NOMO-1 treated with DMSO at 0.1 percent for 48 hours (cell line): ENCODE results near the gene RELN.

Experiments
- DNase-seq: peaks from one replicate; lab custom pipeline; 2025; ENCODE audit not compliant: unreplicated experiment; lab: John Stamatoyannopoulos, UW

RELN gene

DNA sequence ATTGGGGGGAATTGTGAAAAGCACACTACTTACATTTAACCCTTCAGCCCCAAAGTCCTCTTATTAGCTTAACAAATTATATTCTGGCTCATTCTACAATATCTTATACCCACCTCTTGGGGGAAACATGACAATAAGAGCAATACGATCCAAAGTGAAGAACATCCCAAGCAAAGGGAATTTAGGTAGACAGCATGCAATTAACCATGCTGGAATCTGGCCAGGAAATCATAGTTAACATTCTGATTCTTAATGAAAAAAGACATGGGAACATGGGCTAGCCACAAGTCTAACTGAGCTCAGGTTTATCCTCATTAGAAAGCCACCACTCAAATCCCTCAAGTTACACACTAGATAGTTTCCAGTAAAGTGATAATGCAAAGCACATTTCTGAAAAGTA is 301.5 kb downstream of the RELN start:
- no peak for DNase-seq

DNA sequence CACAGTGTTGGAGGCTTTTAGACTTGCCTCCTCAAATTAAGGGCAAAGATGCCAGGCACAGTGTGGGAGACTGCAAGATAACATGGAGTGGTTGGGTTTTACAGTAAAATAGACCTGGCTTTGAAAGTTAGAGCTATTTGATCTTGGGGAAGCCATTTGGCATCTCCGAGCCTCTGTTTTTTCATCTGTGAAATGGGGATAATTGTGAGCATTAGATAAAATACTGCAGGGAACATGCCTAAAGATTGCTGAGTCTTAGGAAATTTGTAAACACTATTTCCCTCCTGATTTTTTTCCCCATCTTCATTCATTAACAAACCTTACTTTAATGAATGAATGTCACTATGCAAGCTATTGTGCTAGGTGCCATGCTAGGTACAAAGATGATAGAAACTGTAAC is 302.2 kb downstream of the RELN start:
- DNase-seq: no peak

DNA sequence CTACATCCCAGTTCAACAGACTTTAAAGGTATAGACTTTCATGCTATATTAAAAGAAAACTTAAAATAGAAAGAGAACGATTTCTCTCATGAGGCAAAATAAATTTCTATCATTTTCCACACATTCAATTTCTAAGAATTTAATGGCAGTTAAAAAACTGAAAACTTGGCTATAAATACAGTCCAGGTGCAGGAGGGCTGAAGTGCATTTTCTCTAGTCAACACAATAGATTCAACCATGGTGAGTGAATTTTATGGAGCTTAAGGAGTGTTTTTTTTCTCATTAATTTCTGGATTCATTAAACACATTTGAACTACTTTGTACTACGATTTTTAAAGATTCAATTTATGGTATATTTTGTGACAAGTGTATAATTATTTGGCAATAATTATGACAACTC is 302.7 kb downstream of the RELN start:
- DNase-seq: no peak

DNA sequence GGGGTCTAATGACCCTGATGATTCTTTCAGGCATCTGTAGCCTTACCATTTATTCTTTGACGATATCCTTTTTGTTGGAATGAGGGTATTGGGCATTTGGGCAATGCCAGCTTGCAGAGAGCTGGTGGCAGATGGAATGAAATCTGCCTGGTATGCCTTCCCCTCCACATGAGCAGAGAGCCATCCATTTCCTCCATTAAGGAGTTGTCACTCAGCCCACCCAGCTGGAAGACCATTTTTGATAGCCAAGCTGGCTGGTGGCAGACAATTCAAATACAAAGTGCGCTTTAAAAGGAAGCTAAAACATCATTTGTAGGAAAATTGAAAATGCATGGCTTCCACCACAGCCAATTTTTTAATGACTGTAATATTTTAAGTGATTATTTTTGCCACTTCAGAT is 303.4 kb downstream of the RELN start:
- DNase-seq: no peak

DNA sequence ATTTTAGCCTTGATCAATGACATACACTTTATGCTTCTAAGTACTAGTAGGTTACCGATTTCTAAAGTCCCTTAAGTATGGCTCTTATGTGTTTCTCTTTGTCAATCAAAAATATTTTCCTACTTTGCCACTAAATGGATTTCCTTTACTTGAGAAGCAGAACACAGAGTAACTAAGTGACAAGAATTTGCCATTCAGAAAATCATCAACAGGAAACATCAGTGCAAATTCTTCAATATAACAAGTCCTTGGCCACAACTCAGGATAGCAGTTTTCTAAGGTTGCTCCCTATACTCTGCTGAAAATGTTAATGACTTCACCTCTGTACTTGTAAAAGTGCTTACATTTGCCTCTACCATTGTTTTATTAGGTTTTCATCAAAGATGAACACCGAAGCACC is 303.8 kb downstream of the RELN start:
- DNase-seq: no peak

DNA sequence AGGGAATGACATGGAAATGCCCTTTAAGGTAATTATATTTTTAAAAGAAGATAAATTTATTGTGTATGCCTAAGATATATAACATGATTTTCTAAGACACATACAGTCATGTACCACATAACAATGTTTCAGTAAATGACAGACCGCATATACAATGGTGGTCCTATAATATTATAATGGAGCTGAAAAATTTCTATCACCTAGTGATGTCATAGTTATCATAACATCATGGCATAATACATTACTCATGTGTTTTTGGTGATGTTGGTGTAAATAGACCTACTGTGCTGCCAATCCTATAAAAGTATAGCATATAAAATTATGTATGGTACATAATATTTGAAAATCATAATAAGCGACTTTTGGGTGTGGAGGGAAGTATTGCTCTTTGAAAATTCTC is 306.1 kb downstream of the RELN start:
- no peak for DNase-seq

DNA sequence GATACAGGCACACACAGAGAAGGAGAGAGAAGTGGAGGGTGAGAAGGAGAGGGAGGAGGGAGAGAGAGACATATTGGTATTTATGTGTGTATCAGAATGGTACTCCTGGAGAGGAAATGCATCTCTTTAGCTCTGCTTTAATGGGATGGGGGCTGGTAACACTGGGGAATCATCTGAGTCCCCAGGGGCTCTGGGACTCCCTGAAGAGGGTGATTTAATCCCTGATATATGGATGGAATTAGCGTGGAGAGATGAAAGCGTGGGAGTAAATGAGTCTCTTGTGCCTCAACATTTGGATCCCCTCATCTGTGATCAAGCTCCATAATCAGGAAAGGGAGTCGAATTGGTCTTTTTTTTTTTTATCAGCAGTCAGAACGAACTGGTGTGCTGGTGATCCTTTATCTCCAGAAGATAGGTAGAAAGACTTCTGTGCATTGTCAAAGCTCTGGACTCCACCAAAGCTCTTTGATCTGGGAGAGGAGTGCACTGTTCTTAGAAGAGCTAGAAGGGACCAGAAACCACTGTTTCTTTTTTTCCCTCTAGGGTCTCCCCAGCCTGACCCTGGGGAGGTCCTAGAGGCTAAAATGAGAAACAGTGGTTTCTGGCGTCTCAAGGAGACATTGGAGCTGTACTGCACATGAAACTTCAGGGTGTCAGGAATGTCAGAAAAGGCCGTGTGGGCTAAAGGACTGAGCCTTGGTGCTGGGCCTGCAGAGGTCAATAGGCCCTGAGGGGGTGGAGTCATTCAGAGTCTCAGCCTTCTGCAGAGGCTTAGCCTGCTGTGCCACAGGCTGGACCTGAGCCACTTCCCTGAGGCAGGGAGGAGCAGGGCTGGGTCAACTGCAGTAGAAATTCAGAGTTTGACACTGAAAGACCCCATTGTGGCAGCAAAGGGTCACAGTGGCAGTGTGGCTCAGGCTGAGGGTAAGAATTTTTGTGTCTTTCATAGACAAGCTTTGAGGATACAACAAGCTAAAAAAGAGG is 309.0 kb downstream of the RELN start:
- no peak for DNase-seq

DNA sequence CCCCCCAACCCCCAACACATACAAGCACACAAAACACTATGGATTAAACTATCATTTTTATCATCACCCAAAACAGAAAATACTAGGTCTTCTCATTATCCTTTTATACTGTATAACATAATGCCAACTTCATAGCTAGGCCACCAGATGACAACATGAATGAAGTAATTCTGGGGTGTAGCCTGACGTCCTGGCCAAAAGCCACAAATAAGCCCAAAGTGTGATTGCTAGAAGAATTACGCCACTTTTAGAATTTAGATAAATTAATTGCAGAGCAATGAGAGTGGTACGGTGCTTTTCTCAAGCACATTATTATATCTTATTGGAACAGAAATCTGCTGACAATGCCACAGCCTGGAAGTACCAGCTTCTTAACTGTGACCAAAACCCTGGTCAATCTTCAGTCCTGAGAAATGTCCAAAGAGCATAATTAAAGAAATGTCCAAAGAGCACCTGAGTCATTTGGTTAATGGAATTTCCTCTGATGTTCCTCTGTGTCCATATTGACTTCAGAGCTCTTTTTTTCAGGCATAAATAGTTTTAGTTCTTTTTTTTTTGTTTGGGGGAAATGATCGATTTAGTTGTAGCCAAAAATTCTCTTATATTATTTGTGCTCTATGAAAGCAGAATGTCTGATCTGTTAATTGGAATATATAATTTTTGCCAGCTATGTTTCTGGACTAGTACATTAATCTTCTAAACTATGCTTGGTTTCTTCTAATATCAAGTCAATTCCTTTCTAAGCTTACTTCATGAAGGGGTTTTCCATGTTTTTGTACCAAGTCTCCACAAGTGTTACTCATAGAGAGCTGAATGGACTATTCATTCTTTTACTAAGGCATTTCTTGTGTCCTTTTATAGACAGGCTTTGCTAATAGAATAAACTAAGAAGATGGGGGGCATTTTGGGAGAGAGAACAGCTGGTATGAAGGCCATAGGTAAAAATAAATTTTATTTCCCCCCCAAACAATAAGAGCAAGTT is 310.0 kb downstream of the RELN start:
- DNase-seq: no peak

DNA sequence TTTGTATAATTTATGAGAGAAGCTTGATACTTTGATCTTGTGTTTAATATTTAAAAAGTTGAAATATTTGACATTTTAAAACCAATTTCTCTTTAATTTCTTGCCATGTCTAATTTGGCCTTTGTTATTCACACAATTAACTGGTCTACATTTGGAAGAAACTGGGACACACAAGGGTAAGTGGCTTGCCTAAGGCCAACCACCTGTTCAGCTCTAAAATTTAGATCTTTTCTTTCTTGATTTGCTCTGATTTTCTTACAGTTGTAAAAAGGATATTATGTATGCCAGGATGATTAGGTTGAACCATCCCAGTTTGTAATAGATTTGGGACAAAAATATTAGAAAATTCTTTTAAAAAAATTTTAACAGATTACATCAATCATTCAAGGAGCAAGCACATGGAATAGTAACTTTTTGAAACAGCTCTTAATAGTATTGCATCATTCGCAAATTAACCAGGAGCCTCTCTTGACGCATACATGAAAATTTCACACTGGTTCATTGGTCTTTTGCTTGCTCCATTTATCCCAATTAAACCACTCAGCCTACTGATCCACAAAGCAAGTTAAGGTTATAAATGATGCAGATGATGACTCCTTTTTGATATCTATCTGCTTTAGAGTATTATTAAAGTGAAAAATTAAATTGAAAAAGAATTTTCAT is 321.0 kb downstream of the RELN start:
- no peak for DNase-seq

DNA sequence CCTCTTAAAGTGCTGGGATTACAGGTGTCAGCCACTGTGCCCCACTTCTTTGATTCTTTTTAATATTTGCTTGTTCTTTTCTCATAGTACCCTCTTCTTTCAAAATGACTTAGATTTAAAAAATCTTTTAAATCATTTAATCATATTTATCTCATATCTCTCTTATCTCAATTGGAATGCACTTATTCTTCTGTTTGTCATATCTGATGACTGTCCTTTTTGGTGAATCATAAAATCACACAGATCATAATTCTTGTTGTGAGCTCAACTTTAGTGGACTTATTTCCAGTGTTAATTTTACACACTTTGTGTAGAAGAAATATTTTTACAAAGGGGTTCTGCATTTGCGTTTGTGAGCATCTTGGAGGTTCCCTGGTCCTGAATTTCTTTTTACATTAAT is 323.1 kb downstream of the RELN start:
- no peak for DNase-seq

DNA sequence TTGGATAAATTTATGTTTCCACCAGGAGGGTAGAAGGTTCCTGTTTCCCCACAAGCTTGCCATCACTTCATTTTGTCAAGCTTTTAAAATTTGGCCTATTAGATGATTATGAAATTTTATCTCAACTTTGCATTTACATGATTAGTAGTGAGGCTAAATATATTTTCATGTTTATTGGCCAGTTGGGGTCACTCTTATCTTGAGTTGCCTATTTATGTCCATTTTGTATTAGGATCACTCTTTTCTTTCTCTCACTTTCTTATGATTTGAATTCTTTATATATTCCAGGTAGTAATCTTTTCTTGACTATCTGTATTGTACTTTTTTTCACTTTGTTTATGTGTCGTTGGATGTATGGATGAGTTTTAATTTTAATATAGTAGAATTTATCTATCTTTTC is 324.9 kb downstream of the RELN start:
- DNase-seq: no peak

DNA sequence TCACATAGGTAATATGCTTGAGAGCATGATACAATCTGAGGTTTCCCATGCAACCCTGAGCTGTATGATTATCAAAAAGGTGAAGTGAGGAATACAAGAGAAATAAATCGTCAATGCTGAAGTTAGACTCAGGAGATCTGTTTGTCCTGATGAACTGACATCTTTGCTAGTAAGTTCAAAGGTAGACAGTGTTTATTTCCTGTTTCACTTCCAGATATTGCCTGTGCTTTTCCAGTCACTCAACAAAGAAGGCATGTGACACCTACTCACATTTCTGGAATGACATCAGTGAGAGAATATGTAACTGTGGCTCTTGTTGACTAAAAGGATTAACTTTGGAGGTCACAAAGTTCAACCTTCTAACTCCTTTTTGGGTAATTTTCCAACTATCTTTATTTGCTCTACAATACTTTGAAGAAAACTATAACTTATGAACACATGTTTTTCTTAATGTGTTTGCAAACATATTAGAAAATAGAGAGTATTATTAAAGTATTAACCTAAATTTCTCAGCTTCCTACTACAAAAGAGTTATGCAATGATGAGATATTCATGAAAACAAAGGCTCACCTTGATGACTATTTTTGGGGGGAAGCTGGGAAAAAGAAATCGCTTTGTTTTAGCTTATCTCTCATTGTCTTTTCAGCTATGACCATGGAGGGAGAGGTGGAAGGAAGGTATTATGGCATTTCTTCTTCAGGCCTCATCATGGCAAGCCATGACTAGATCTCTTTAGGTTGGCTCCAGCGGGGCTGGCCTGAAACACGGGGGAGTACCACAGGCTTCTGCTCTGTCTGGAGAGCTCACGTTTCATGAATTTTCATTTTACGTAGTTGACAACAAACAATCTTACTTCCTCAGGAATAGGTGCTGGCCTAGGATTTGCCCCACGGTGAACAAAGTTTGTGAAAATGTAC is 328.7 kb downstream of the RELN start:
- no peak for DNase-seq

DNA sequence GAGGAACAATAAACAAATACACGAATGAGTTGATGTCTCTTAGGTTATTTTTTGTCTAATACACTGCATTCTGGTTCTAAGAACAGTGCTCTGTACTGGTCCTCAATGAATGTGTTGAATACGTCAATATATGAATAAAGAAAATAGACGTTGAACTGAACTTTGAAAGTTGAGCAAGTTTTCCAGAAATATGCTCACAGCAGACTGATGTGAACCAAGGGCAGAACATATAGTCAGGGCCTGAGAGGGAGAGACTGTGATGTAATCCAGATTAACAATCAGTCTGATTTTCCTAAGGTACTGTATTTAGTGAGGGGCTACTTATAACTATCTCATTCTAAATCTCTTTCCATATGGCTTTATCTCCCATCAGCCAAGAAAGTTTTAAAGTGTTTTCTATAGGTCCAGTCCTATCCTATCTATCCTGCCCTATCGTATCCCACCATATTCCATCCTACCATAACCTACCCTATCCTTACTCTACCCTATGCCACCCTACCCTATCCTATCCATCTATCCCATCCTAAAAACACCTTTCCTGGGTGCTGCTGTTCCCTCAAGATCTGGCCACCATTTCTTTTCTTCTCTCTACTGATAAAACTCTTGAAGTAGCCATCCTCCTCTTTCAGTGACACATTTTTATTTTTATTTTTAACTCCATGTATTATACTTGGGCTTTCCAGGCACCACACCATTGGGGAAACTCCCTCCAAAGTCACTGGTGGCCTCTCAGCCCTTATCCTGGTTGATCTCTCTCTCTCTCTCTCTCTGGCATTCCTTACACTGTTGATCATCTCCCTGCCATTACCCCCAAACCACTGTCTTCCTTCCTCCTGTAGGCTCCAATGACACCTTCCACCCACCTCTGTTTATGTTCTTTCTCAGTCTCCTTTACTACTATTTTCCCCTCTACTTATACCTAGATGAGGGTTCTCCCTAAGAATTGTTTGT is 331.1 kb downstream of the RELN start:
- no peak for DNase-seq

DNA sequence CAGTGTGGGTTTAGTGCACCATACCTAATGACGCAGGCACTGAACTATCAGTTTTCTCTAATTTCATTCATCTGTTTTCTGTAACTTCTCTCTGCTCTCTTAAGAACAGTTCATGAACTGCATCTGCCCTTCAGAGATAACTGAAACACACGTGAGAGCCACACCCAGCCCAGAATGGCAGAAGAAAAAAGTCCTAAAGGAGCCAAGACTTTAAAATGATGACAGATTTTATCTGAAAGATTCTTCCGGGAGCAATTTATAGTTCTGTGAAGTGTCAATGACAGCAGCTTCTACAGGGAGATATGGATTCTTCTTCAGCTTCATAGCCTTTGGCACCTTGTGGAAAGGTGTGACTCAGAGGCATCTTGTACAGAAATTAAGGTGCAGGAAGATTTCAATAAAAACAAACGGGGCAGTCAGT is 332.0 kb downstream of the RELN start:
- DNase-seq: no peak

DNA sequence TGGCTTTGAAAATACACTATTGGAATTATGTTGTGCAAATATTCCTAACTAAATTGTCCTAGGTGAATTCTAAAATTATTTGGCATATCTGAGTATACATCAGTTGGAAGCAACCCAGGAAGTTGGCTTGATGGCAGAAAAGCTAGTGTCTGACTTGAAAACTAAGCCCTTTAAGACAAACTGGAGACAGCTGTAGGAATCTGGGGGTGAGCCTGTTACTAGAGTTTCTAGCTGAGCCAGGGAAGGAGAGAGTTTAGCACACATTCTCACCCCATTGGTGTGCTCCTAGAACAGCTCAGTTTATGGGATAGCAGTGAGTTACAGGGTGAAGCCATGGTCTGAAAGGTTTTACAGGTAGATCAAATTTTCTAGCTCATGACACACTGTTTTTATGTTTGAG is 333.2 kb downstream of the RELN start:
- no peak for DNase-seq

DNA sequence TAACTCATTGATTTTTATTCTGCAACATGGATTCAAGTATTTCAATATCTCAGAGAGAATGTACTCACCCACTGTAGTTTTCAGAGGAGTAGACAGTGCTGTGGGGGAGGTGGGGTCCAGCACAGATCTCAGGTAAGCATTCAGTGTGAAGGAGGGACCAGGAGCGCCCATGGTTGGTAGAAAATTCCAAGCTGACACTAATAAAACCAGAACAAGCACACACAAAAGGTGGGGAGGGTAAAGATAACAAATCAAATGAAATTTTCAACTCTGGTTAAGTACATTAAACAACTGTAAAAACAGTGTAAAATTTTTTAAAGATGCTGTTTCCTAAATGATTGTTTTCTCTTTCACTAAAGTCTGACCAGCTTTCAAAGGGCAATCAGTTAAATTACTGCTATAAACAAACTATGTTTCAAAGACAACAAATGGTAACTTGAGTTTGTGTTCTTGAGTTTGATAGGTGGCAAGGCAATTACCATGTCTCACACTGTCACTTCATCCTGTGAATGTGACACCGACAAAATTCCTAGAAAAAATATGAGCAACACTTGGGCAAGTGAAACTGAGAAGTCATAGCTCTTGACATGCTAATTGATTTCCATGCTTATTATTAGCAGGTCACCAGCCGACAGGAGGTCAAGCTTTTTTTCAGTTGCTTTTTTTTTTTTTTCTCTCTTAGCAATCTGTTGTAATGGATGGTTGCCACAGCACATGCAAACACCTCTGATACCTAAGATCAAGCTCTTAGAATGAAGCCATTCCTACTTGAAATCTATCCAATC is 337.7 kb downstream of the RELN start:
- no peak for DNase-seq

DNA sequence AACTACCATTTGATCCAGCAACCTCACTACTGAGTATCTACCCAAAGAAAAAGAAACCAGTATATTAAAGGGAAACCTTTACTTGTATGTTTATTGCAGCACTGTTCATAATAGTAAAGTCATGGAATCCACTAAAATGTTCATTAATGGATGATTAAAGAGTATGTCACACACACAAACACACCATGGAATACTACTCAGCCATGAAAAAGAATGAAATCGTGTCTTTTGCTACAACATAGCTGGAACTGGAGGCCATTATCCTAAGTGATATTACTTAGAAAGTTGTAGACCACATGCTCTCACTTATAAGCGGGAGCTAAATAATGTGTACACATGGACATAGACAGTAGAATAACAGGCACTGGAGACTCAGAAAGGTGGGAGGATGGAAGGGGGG is 340.4 kb downstream of the RELN start:
- no peak for DNase-seq

DNA sequence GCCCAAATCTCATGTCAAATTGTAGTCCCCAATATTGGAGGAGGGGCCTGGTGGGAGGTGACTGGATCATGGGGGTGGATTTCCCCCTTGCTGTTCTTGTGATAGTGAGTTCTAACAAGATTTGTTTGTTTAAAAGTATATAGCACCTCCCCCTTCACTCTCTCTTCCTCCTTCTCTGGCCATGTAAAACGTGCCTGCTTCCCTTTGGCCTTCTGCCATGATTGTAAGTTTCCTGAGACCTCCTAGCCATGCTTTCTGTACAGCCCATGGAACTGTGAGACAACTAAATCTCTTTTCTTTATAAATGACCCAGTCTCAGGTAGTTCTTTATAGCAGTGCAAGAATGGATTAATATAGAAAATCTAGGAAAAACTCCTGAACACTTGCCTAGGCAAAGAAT is 341.3 kb downstream of the RELN start:
- no peak for DNase-seq
